CD4-positive, alpha-beta T cell treated with Interferon alpha-2 for 1 hour (primary cell): ENCODE results near the gene ZFAND3.

Experiments used
- DNase-seq, 2 donors: peaks; one replicate each; pipeline ENCODE4 v3.0.0-alpha.2; 2020 to 2022

The ZFAND3 gene

GRCh38 chr6:38193481-38194281 lies 374.2 kb downstream of the ZFAND3 start:
- DNase-seq: no peak

DNA sequence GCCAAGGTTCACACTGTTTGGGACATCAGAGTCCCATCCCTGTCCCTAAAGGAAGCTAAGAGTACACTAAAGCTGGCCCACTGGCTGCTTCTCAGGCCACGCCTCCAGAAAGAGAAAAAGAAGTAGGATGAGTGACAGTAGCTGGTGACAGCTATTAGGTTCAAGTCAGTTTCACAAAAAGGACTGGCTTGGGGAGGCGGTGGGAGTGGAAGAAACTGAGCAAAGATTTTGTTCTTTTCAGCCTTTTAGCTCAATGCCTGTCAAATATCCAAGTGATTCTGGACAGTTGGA lies 374.7 kb downstream of the ZFAND3 start:
- DNase-seq: no peak

DNA sequence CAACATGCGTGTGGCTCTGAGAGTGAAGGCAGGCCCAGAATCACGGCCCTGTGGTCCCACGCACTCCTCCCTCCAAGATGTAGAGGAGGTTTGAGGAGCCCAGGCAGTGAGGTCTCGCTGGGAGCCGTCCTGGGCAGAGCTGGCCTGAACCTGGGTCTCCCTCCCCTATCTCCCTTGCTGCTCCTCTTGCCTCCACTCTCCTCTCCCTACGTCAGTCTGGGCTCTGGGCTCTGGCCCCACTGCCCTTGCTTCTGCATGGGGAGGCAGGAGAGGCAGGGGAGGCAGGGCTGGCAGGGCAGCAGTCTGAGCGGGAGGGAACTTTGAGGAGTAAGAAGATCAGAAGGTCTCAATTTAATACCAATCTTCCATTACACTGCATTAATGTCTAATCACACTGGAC lies 375.1 kb downstream of the ZFAND3 start:
- DNase-seq: no peak

DNA sequence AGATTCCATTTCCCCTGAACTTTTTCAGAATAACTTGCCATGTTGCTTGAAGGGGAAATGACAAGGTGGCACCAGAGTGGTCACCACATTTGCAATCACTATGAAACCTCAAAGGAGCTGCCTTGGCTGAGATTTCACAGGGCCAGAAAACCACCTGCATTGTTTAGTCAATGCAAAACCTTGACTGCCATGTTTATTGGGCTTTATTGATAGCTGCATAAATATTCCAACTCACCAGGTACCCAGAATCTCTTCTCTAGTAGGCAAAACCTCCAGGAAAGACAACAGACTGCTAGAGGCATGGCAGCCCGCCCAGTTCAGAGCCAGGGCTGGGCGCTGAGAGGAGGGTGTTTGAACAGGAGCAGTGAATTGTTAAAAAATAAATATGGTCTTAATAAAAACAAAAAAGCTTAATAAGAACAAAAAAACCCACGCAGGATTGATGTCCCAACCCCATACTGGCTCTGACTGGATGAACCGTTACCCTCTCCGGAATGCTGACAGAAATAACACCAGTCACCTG lies 375.6 kb downstream of the ZFAND3 start:
- DNase-seq: no peak

- no peak for DNase-seq
These were observed 378.7 kb downstream of the ZFAND3 start for GRCh38 chr6:38198219-38198618.
